Tongue (tissue), 2 donors: ENCODE measurements around the gene CDKN2D. TPM values are rescaled to one million over a fixed set of nuclear protein-coding genes. Genes with fewer than 3 reads are reported as not detected.
"Not testable (repeated sequence)": the region's sequence is repeated elsewhere in the genome, so short reads cannot be mapped to it uniquely, and the experiment has no call there.

Experiments
- DNase-seq: peaks from one replicate; pipeline ENCODE4 v3.0.0-alpha.2; 2015
- total RNA-seq: library from RNA; depleted of rRNA; stranded (reverse); fragments of >200 nt; gene quantifications from one replicate; pipeline ENCODE4 v1.2.3, GENCODE V29; 2014

The CDKN2D gene
- total RNA-seq, 1 donor from 2014 or later: 13.1 TPM

DNA sequence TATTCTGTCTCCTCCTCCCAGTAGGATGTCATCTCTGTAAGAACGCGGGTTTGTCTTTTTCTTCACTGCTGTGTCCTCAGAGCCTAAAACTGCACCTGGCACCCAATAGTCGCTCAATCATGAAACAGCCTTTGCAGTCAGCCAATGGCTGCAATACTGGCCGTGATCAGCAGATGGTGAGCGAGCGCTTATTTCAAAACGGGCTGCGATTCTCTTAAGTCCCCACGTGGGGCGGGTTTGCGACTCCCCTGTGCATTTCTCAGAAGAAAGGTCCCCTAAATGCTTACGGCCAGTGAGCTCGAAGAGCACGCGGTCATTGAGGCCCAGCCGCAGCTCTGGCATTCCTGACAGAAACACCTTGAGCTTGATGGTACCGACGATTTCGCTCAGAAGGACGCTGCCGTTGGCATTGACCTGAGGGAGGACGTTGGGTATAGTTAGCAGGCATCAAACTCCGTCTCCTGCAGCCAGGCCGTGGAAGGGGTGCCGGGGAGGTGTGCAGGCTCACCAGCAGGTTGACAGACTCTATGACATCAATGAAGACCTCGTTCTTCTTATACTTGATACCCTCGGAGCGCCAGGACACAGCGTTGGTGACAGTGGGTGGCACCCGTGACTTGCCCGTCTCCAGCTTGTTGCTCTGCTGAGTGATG lies 12.3 kb upstream of the CDKN2D start:
- DNase-seq: peak; percentile 96

DNA sequence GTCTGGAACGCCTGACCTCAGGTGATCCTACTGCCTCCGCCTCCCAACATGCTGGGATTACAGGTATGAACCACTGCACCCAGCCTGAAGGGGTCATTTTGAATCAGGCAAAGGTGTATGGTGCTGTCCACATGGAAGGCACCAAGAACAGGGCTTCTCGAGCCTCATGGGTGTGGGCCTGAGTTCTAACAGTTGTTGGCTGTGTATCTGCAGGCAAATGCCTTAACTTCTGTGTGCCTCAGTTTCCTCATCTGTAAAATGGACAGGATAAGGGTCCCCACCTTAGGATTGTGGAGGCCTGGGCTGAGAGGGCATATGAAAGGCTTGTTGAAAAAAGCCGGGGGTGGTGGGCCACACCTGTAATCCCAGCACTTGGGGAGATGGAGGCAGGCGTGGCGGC lies 9.2 kb upstream of the CDKN2D start:
- no peak for DNase-seq

DNA sequence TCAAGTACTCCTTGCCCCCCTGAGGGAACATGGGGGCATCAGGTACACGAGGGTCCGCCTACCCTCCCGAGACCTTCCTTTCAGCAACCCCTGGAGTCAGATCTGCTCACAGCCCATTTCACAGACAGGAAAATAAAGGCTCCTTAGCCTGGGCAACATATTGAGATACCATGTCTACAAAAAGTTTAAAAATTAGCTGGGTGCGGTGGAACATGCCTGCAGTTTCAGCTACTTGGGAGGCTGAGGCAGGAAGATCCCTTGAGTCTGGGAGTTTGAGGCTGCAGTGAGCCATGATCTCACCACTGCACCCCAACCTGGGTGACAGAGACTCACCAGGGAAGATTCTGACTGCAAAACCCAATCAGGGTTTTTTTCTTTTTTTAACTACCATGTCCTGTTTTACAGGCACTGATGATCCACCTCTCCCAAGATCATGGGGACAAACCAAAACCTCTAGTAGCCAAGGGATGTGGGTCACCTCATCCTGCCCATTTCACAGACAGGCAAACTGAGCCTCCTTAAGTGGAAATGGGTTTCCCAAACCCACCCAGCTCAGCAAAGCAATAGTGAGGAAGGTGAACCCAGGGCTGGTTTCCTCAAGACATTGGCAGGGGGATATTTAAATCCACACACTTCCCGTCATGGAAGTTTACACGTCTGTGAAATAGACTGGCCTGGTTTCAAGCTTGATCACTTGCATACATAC lies 6.4 kb upstream of the CDKN2D start:
- DNase-seq: no peak

DNA sequence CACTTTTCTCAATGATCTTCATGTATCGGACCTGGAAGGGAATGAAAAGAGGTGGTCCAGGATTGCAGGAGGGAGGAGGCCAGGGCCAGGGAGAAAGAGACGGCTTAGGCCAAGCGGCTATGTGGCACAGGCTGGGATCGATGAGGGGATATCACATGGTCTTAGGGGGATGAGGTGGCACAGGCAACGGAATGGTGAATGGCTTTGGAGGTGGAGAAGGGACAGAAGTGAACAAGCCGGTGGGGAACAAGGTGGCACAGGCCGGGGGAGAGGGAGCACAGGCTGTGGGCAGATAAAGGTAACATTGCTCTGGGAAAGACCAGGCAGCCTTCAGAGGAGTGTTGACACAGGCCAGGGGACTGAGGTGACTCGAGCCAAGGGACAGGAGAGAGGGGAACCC lies 5.7 kb upstream of the CDKN2D start:
- no peak for DNase-seq

DNA sequence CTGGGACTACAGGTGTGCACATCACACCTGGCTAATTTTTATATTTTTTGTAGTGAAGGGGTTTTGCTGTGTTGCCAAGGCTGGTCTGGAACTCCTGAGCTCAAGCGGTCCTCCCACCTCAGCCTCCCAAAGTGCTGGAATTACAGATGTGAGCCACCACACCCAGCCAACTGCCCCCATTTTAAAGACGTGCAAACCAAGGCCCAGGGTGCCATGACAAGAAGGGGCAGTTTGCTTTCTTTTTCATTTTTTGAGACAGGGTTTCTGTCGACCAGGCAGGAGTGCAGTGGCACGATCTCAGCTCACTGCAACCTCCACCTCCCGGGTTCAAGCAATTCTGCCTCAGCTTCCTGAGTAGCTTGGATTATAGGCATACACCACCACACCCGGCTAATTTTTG lies 5.0 kb upstream of the CDKN2D start:
- DNase-seq: not testable (repeated sequence)

DNA sequence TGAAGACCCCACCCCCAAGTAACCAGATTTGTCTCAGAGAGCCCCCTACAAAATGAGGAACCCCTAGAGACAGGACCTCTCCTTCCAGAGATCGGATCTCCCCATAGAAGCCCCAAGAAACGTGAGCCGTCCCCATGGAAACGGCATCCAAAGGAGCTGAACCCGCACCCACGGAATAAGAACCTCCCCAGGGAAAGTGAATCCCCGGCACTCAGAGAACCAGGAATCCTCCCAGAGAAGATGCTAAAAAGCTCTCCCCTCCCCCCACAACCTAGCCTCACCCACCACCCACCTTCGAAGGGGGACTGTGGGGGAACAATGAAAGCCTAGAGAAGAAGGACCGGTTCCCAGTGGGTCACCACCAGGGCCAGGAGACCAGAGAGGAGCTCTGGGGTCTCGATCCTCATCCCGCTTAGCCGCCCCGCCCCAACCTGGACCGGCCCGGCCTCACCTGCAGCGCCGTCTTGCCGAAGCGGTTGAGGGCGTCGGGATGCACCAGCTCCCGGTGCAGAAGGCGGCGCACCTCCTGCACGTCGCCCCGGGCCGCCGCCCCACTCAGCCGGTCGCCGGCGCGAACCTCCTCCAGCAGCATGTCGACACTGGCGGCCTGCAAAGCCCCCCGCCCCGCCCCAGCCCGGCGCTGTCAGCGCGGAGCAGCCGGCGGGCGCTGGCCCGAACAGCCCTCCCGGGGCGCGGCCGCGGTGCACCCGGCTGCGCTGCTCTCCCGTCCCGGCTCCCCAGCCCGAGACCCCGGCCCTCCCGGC lies 535 bp downstream of the CDKN2D start:
- no peak for DNase-seq

DNA sequence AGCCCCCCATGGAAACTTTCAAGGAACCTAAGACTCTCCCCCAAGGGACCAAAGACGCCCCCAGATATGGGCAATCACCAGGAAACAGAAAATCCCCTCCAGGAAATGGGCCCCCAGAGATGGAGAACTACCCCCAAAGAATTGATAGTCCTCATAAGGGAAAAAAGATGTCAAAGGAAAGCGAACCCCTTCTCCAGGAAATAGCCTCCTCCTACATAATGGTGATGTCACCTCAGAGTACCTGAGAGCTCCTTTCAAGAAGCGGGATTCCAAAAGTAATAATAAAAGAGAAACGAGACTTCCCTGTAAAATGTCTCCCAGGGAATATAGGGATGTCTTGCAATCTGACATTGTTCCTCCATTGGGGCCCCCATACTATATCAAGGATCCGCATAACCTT lies 1.1 kb downstream of the CDKN2D start:
- no peak for DNase-seq

DNA sequence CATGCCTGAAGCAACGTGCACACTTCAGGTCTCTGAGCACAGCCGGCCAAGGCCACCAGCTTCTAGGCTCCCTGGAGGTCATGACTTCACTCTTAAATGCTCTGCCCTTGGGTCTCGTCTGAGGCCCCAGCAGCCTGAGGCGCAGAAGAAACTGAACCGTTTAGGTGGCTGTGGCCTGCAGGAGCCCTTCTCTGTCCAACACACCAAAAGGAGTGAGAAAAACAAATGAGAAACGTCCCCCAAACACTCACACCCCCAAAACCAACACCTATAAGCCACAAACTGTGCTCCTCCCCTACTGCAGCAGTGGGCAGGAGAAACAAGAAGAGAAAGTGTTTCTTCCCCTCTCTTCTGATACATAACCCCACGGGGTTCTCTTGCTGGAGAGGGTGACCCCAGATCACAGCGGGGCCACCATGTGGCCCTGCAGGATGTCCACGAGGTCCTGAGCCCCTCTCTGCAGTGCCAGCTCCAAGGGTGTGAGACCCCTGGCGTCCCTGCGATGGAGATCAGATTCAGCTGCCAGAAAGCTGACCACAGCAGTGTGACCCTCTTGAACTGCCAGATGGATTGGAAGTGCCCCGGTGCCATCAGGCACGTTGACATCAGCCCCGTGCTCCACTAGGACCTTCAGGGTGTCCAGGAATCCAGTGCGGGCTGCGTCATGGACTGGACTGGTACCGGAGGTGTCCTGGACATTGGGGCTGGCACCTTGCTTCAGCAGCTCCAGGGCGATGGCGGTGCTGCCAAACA lies 1.9 kb downstream of the CDKN2D start:
- DNase-seq: no peak

DNA sequence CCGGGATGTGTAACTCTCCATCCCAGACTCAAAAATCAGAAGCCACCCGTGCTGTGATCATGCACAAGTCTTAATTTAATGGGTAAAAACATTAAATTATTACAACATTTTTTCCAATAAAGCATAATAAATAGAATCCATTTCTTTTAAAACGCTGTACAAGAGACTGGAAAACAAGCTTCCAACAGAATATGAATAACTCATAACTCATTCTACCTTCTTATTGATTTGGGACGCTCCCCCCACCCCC lies 2.4 kb downstream of the CDKN2D start:
- DNase-seq: no peak

DNA sequence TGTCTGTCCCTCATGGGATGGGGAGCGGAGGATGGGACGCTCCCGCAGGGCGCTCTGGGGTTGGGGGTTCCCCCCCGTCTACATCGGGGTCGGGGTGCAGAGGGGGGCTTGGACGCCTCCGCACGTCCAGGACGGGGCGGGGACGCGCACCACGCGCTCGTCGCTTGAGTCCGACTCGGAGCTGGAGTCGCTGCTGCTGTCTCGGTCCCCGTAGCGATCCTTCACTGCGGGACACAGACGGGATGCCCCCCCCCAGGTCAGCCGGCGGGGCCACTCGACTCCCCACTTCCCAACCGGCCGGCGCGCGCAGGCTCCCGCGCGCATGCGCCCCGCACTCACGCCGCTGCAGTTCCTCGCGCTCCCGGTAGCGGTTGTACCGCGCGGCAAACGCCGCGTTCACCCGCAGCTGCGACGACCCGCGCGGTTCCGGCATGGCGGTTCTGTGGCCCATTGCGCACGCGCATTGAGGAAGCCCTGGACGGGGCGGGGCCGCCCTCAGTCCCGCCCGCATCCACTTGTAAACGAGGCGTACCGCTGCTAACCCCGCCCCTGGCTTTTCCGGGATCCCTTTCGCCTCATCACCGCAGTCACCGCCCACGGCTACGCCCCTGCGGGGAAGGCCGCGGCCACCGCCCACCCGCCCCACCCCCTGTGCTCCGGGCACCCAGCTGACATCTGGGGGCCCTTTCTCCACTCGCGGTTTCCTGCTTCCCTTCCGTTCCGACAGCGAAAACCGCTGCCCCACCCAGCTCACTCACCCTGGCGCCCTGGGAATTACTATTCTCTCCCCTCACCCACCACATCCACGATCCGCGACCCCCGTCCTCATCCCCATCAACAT lies 3.0 kb downstream of the CDKN2D start, which contains the start of gene KRI1:
Gene KRI1, minus strand, starts transcription at position 444 of the 841 bp plus-strand sequence. Its CDS starts 11 bp downstream, at position 433.
- DNase-seq: peak; percentile 99

DNA sequence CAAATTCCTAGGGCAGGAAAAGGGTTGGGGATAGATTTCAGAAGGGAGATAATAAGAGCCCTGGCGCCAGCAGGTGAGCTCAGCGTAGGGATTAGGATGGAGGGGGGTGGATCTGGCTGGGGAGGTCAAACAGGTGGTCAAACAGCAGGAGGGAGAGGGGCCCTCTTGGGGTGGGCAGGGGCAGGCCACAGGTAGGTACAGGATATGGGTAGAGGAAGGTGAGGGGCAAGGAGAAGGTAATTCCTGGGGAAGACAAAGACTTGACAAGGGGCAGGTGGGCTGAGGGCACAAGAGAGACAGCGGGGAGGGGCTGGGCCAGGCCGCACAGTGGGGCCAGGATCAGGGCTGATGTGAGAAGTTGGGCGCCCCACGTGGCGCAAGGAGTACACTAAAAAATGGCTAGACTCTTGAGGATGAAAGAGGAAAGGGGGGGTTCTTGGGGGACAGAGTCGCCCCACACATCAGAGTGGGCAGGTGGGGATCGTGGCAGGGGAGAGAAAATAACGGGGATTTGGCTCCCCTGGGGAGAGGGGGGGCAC lies 3.7 kb downstream of the CDKN2D start:
- peak; percentile 70 for DNase-seq

DNA sequence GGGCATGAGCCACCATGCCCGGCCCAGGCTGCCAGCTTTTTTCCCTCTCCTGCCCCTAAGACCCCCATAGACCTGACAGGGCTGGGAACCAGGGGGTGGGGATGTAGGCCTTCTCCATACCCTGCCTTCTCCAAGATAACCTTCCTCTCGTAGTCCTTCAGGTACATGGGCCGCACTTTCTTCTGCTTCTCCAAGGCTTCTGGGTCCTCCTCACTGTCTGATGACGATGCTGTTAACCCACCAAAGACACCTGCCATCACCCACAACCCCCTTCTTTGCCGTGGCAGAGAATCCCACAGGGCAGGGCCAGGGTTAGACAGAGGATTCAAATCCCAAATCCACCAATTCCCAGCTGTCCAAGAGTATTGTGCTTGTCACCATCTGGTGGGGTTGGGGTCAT lies 6.2 kb downstream of the CDKN2D start:
- no peak for DNase-seq

DNA sequence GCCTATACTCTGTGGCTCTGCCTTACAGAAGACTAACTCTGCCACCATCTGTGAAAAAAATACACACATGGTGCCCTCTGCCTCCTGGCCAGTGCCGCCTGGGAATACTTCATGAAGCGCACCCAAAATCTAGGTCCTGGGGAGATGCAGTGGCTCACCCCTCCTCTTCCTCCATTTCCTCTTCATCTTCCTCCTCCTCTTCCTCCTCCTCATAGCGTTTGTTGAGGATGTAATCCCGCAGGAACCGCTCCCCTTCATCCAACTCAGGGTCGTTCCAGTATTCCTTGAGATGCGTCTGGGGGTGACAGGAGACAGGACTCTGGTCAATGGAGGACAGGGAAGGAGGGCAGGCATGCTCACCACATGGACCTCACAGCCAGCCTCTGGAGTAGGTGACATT lies 8.6 kb downstream of the CDKN2D start:
- no peak for DNase-seq

DNA sequence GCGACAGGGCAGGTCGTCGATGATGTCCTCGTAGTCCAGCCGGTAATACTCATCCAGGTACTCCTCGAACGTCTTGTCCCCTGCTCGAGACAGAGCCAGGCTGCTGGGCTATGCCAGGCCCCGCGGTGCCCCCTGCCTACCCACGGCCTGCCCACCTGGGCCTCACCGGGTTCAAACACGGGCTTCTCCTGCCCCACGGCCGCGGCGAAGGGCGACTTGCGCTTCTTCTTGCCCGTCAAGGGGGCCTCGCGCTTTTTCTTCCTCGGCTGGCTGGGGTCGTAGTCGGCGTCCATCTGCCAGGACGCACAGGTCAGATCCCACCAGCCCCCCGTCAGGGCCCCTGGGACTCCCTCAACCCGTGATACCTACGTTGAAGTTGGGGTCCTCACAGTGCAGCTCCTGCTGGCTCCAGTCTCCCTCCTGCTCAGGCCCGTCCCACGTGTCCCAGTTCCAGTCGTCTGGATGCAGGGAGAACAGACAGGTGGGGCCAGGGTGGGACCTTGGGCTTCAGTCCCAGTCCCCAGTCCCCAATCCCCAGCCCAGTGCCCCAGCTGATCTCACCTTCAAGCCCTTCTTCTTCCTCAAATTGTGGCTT lies 11.1 kb downstream of the CDKN2D start:
- no peak for DNase-seq

DNA sequence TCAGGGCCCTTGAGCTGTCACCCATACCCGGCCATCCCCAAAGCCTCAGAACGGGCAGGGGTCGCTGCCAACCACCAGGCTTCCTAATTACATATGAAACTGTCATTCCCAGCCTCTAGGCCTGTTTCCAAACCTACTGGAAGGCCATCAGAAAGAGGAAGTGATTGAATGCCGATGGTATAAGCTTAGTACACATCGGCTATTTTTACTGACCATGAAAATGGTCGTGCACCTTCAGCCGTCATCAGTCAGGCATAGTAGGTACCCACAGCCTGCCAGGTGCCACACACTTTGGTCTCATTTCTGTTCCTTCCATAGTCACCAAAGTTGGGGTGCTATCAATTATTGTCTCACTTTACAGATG lies 13.2 kb downstream of the CDKN2D start:
- no peak for DNase-seq

DNA sequence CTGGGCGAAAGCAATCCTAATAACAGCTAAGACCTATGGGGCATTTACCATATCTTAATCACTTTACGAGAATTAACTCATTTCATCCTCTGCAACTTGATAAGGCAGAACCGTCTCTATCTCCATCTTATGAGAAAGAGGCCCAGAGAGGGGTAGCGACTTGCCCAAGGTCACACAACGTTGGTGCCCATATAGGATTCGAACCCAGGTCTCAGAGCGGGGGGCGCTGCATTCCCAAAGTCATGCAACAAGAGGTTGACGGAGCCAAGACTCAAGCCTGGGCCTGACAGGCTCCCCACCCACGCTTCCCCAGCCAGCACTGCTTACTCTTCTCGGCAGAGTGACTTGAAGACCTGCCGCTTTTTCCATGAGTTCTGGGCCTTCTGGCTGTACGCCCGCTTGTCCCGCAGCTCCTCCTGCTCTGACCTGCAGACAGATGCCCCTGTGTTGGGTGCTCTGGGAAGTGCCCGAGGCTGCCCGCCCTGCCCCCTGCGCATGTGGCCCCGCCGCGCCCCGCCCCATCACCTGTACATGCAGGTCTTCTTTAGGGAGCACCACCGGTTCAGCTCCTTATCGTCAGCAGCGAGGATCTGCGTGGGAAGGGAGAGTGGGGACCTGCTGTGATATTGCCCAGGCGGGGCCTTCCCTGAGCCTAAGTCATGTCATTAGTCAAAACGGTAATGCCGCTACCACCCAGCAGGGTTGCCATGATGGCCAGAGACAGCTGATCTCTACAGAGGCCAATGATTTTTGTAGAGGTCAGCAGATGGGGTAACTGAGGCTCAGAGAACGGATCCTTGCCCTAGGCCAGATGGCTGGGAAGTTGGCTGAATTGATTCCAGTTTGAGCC lies 13.8 kb downstream of the CDKN2D start:
- DNase-seq: no peak

DNA sequence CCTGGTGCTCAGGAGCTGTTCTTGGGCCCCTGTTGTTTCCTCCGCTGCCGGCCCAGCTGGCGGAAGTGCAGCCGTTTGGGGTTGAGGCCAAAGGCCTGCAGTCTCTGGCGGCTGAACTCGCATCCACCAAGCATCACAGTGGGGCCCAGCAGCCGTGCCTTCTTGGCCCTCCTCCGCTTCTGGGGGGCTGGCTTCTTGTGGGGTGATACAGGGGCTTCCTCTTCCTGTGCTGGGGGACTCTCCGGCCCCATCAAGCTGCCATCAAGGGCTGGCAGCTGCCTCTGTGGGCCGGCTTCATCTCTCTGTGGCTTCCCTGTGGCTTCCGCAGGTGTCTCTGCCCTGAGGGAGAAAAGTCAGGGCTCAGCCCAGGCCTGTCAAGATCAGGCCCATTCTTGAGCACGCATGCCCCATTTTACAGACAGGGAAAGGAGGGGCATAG lies 14.8 kb downstream of the CDKN2D start:
- DNase-seq: no peak

DNA sequence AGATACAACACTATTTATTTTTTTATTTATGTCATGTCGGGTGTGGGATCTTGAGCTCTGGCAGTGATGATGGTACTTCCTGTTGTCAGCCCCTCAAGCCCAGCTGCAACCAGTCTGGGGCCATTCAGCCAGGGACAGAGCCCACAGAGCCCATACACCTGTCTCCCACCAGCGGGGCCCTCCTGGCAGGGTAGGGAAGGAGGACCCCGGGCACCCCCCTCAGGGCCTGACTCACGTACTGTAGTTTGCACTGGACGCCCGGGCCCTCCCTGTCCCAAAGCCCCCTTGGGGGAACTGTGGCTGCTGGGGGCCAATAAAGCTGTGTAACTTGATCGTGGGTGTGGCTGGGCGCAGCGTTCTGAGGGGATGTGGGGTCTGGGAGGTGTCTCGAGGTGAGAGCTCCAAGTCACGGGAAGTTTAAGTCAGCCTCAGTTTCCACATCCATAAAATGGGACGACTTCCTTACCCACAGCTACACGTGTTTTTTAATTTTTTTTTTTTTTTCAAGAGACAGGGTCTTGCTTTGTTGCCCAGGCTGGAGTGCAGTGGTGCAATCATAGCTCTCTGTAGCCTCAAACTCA lies 15.6 kb downstream of the CDKN2D start:
- no peak for DNase-seq

DNA sequence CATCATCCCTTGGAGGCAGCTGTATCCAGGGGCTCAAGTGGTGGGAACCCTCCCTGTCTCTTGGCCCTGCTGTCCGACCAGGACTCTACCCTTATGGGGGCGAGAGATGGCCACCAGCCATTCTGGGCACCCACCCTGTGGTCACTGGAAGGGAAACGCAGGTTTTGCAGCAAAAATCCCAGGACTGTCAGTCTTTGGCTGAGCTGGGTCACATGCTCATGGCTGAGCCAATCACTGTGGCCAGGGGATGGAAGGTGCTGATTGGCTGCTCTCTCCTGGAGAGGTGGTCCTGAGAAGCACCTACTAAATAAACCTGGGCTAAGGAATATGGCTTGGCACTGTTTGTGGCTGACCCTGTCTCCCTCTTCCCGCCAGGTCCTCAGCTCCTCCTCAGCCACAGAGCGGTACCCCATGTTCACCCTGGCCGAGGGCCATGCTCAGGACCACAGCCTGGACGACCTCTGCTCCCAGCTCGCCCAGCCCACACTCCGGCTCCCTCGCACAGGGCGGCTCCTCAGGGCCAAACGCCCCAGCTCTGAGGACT lies 16.2 kb downstream of the CDKN2D start:
- no peak for DNase-seq
